SK-N-SH (cell line): ENCODE results near the gene P3H4.

ENCODE experiments used
- ELF1 ChIP-seq: IDR thresholded peaks from 2 replicates; pipeline ENCODE4 v1.4.0; 2012
- EZH2phosphoT487 ChIP-seq: fragments of 200-600 bp; sonication (generic); IDR thresholded peaks from 2 replicates; pipeline ENCODE4 v1.6.1; 2017; ENCODE audit warnings: low read depth, mixed run types, mild to moderate bottlenecking, antibody characterized with exemption, moderate library complexity, borderline replicate concordance
- MXI1 ChIP-seq: IDR thresholded peaks from 2 replicates; pipeline ENCODE4 v1.6.1; 2012; ENCODE audit warnings: mild to moderate bottlenecking, low read depth, low read length, improper control_type of control experiment
- NRF1 ChIP-seq: IDR thresholded peaks from 2 replicates; pipeline ENCODE4 v1.6.1; 2012; ENCODE audit warnings: low read depth, mild to moderate bottlenecking, low read length
- POLR2AphosphoS5 ChIP-seq: IDR thresholded peaks from 2 replicates; pipeline ENCODE4 v1.6.1; 2012; ENCODE audit warnings: low read depth, low read length
- RAD21 ChIP-seq: IDR thresholded peaks from 2 replicates; pipeline ENCODE4 v1.6.1; 2012; ENCODE audit warnings: mild to moderate bottlenecking, low read length
- SMC3 ChIP-seq: IDR thresholded peaks from 2 replicates; pipeline ENCODE4 v1.6.1; 2012; ENCODE audit warnings: low read depth, low read length, improper control_type of control experiment
- TAF1 ChIP-seq: IDR thresholded peaks from 2 replicates; pipeline ENCODE4 v1.6.1; 2012; ENCODE audit warnings: low read depth, mild to moderate bottlenecking, low read length, moderate library complexity, borderline replicate concordance
- TCF12 ChIP-seq: IDR thresholded peaks from 2 replicates; pipeline ENCODE4 v1.4.0; 2012
- YY1 ChIP-seq: IDR thresholded peaks from 2 replicates; pipeline ENCODE4 v1.4.0; 2012; ENCODE audit warnings: low read depth, mild to moderate bottlenecking
- TF ChIP-seq, protein P1 (sequence below): IDR thresholded peaks from 2 replicates; pipeline ENCODE4; 2012
- TF ChIP-seq, protein P2 (sequence below): fragments of 200-600 bp; sonication (generic); IDR thresholded peaks from 2 replicates; pipeline ENCODE4 v1.6.1; 2017; ENCODE audit warnings: antibody characterized with exemption, mild to moderate bottlenecking, moderate library complexity

DNA sequence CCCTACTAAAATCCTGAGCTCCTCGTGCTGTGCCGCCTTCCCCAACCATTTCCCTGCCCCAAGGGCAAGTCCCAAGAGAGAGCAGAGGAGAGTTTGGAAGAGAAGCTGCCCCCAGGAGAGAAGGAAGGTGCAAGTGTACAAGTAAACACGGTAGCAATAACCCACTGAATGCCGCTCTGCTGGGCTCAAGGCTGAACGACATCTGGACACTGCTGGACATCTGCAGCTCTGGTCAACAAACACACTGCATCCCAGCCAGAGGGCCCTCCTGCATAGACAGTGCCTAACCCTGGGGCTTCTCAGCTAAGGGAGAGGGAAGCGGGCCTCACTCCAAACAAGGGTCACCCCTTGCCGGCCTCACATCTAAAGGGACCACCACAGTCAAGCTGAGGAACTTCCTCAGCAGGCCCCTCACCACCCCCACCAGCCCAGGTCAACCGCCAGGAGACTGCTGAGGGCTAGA, 38.0 kb downstream of the P3H4 start:
- TF ChIP-seq, protein P1, sequence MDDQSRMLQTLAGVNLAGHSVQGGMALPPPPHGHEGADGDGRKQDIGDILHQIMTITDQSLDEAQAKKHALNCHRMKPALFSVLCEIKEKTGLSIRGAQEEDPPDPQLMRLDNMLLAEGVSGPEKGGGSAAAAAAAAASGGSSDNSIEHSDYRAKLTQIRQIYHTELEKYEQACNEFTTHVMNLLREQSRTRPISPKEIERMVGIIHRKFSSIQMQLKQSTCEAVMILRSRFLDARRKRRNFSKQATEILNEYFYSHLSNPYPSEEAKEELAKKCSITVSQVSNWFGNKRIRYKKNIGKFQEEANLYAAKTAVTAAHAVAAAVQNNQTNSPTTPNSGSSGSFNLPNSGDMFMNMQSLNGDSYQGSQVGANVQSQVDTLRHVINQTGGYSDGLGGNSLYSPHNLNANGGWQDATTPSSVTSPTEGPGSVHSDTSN: no peak
- TF ChIP-seq SMC3 (no peak), TAF1 (no peak), EZH2phosphoT487 (no peak), MXI1 (no peak), RAD21 (0 out of 2 replicates have a peak, but pooled peaks have one; percentile 7), ELF1 (no peak), POLR2AphosphoS5 (no peak), TCF12 (no peak), YY1 (no peak), NRF1 (no peak)
- TF ChIP-seq, protein P2, sequence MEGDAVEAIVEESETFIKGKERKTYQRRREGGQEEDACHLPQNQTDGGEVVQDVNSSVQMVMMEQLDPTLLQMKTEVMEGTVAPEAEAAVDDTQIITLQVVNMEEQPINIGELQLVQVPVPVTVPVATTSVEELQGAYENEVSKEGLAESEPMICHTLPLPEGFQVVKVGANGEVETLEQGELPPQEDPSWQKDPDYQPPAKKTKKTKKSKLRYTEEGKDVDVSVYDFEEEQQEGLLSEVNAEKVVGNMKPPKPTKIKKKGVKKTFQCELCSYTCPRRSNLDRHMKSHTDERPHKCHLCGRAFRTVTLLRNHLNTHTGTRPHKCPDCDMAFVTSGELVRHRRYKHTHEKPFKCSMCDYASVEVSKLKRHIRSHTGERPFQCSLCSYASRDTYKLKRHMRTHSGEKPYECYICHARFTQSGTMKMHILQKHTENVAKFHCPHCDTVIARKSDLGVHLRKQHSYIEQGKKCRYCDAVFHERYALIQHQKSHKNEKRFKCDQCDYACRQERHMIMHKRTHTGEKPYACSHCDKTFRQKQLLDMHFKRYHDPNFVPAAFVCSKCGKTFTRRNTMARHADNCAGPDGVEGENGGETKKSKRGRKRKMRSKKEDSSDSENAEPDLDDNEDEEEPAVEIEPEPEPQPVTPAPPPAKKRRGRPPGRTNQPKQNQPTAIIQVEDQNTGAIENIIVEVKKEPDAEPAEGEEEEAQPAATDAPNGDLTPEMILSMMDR: no peak
